Brain pericyte (primary cell): ENCODE measurements around the gene ERBB2.
"Not testable (repeated sequence)": the region's sequence is repeated elsewhere in the genome, so short reads cannot be mapped to it uniquely, and the experiment has no call there.

Experiments used
- DNase-seq: peaks from one replicate; pipeline ENCODE4 v3.0.0-alpha.2; 2012; ENCODE audit warnings: low read depth, low spot score

ERBB2 gene

DNA sequence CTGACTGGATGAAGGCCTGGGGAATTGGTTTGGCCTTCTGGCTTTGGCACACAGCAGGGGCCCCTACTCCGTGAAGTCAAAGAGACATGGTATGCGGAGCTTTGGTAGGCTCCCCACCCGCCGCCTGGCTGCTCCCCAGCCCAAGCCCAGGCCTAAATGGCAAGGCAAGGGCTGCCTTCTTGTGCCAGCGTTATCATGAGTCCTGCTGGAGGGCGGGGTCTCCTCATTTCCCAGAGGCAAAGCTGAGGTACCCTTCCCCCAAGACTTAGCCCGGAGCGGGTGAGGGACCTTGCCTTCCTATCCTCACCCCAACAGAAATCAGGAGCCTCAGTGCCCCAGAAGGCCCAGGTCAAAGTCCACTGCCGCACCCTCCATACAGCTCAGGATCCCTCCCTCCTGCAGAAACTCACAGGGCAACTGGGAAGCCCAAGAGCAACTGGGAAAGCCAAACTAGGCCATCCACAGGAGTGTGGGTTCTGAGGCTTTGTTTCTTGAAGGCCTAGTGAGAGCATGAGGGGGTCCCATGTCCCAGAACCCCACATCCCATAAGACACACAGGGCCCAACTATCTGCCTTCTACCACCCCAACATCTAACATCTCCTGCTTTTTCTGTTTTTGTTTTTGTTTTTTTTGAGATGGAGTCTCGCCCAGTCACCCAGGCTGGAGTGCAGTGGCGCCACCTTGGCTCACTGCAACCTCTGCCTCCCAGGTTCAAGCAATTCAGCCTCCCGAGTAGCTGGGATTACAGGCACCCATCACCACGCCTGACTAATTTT, 21.3 kb upstream of the ERBB2 start:
- DNase-seq = no peak

GRCh38 chr17:39679521-39680192, 20.2 kb upstream of the ERBB2 start:
- DNase-seq = no peak

- no peak for DNase-seq
Observed at GRCh38 chr17:39683295-39683939, 16.4 kb upstream of the ERBB2 start.

DNA sequence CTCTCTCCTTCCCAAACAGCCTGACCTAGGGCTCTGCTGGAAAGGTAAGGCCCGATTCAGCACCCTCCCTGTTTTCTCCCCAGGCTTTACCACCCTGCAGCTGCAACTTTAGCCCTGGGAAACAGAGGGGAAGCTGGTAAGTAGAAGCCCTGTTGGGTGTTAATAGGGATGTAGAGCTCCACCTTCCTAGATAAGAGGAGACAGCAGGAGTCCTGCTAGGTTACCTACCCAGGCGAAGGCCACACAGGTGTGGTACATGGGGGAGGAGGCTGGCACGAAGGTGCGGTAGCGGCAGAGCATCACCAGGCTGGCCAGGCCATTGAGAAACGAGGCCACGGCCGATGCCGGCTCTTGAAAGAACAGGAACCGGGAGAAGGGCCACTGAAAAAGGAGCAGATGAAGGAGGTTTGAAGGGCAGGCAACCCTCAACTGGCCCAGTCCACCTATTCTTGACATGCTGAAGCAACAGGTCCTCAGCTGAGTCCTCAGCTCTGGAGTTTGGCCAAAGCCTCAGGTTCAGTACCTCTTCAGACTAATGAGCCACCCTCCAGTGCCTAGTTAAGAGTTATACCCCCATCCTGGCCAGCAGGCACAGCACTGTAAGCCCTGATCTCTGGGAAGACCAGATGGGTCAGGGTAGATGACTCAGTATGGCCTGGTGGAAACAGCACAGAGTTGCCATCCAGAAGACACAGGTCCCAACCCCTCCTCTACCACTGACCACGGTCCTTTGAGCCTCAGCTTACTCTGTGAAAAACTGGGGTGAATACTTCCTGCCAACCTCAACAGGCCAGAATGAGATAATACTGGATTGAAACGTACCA, 15.3 kb upstream of the ERBB2 start:
- DNase-seq = no peak

DNA sequence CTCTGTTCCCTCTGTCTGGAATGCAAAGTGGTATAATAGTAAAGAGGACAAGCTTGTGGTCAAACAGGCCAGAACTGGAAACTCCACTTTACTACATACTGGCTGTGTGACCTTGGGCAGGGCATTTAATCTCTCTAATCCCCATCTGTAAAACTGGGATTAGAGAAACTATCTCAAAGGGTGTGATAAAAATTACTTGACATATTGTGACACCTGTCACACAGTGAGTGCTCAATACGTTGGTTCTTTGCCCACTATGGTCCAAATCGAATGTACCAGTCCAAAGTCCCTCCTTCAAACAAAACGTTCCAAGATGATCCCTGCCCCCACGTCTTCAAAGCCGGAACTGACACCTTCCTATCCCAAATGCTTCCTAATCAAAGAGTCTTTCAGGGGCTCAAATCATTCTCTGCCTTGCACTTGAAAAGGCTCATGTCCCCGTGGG, 12.7 kb upstream of the ERBB2 start:
- DNase-seq = no peak

GRCh38 chr17:39687546-39688474, 12.1 kb upstream of the ERBB2 start, which contains the start of gene PGAP3:
PGAP3 (minus strand) TSS chr17:39688057; CDS start chr17:39688014, 43 bp downstream.
- peak; percentile 78 for DNase-seq

DNA sequence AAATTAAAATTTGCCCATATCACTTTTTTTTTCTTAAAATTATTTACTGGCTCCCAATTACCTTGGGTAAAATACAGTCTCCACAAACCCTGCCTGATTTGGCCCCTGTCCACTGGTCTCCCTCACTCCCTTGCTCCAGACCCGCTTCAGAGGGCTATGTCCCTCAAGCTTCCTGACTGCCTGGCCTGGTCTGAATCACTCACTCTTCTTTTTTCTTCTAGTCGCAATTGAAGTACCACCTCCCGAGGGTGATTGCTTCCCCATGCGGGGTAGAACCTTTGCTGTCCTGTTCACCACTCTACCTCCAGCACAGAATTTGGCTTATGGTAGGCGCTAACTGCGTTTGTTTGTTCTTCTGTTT, 11.4 kb upstream of the ERBB2 start:
- DNase-seq = no peak

- DNase-seq = no peak
Observed at GRCh38 chr17:39688945-39689344, 10.9 kb upstream of the ERBB2 start.

DNA sequence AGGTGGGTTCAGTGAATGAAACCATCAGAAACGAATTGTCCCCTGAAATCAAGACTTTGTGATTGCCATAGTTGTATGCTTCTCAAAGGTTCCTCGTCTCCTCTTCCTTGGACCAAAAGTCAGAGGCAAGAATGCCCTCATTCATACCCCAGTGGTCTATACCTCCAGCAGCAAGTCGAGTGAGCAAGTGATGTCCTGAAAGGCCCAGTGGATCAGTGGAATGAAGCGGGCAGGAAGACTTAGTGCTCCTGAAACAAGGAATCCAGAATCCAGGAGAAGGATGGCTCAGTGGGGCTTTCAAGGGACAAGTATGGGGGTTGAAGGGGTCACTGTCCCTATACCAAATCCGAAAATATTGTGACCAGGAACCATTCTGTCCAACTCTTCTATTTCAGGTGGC, 5.3 kb upstream of the ERBB2 start:
- no peak for DNase-seq

DNA sequence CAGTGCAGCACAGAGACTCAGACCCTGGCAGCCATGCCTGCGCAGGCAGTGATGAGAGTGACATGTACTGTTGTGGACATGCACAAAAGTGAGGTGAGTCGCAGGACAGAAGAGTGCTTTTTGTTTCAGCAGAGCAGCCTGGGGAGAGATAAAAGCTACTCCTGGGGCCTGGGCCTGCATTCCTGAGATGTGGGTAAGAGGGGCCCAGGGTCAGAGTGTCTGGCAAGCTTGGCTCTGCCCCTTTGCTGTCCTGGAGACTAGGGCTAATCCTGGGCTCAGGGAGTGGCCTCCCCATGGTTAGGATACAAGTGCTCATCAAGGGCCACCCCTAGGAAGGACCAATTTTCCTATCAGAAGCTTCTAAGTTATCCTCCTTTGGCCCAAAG, 4.8 kb upstream of the ERBB2 start:
- DNase-seq = no peak

DNA sequence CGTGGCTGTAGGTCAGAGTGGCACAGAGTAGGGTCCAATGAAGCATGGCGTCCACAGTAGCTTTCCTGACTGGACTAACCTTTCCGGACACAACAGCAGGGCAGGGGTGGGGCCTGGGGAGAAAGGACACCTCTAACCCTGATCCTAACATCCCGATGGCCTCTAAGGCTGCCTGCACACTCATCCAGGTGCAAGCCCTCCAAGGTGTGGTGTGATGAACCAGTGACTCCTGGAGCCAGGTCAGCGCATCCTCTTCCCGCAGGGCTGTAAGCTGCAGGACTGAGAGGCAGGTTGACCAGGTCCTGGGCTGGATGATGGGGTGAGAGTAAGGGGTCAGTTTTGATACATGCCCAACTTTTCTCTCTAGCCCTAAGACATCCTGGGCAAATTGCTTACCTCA, 3.1 kb upstream of the ERBB2 start:
- DNase-seq = no peak

- DNase-seq = no peak
Observed at GRCh38 chr17:39697961-39698360, 1.9 kb upstream of the ERBB2 start.

DNA sequence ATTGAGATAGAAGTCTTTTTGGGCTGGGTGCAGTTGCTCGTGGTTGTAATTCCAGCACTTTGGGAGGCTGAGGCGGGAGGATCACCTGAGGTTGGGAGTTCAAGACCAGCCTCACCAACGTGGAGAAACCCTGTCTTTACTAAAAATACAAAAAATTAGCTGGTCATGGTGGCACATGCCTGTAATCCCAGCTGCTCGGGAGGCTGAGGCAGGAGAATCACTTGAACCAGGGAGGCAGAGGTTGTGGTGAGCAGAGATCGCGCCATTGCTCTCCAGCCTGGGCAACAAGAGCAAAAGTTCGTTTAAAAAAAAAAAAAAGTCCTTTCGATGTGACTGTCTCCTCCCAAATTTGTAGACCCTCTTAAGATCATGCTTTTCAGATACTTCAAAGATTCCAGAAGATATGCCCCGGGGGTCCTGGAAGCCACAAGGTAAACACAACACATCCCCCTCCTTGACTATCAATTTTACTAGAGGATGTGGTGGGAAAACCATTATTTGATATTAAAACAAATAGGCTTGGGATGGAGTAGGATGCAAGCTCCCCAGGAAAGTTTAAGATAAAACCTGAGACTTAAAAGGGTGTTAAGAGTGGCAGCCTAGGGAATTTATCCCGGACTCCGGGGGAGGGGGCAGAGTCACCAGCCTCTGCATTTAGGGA, 577 bp upstream of the ERBB2 start:
- not testable (repeated sequence) for DNase-seq

- no peak for DNase-seq
Observed at GRCh38 chr17:39700148-39700987, 504 bp downstream of the ERBB2 start.

- DNase-seq = no peak
Observed at GRCh38 chr17:39701012-39701783, 1.3 kb downstream of the ERBB2 start.

DNA sequence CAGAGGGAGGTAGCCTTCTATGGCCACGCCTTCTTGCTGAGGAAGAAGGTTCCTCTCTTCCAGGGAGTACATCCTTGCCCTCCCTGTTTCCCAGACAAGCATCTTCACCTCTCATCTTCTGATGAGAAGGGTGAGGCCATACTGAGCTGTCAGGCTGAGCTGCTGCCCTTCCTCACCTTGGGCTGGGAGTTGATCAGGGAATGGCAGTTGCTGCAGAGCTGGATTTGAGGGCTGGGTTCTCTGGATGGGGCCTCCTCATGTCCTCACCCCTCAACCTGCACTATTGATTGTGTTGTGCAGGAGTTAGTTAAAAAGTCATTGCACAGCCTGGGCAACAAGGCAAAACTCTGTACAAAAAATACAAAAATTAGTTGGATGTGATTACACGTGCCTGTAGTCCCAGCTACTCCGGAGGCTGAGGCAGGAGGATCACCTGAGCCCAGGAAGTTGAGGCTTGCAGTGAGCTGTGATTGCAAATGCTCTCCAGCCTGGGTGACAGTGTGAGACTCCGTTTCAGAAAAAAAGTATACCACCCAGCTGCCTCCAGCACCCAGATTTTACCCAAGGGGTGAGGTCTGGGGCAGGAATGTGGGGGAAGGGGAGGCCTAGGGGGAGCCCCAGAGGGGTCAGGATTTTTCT, 2.0 kb downstream of the ERBB2 start:
- no peak for DNase-seq

- no peak for DNase-seq
Observed at GRCh38 chr17:39702901-39703893, 3.3 kb downstream of the ERBB2 start.
